ENCODE results near the gene PAFAH1B1.
"Not testable (repeated sequence)": the region's sequence is repeated elsewhere in the genome, so short reads cannot be mapped to it uniquely, and the experiment has no call there.

PAFAH1B1 gene

GRCh38 chr17:2689411-2690164 lies 96.1 kb downstream of the PAFAH1B1 start:
- DNase-seq (ENCODE audit: low read depth, low spot score), result no peak

GRCh38 chr17:2690165-2691068 lies 97.0 kb downstream of the PAFAH1B1 start:
- no peak for DNase-seq (ENCODE audit: low read depth, low spot score)

GRCh38 chr17:2691069-2691871 lies 97.8 kb downstream of the PAFAH1B1 start:
- no peak for DNase-seq (ENCODE audit: low read depth, low spot score)

GRCh38 chr17:2691965-2692780 lies 98.7 kb downstream of the PAFAH1B1 start:
- DNase-seq (ENCODE audit: low read depth, low spot score), result no peak

GRCh38 chr17:2692781-2693135 lies 99.3 kb downstream of the PAFAH1B1 start:
- DNase-seq (ENCODE audit: low read depth, low spot score), result no peak

- no peak for DNase-seq (ENCODE audit: low read depth, low spot score)
Measured at GRCh38 chr17:2693561-2694380, 100.3 kb downstream of the PAFAH1B1 start.

- no peak for DNase-seq (ENCODE audit: low read depth, low spot score)
Measured at GRCh38 chr17:2694381-2695242, 101.2 kb downstream of the PAFAH1B1 start.

- DNase-seq (ENCODE audit: low read depth, low spot score), result no peak
Measured at GRCh38 chr17:2695243-2695960, 101.9 kb downstream of the PAFAH1B1 start.

- DNase-seq (ENCODE audit: low read depth, low spot score), result no peak
Measured at GRCh38 chr17:2695961-2696760, 102.7 kb downstream of the PAFAH1B1 start.

- DNase-seq (ENCODE audit: low read depth, low spot score), result no peak
Measured at GRCh38 chr17:2697611-2698162, 104.2 kb downstream of the PAFAH1B1 start.

- DNase-seq (ENCODE audit: low read depth, low spot score), result not testable (repeated sequence)
Measured at GRCh38 chr17:2699216-2699805, 105.9 kb downstream of the PAFAH1B1 start.

- DNase-seq (ENCODE audit: low read depth, low spot score), result no peak
Measured at GRCh38 chr17:2700030-2700490, 106.6 kb downstream of the PAFAH1B1 start.

GRCh38 chr17:2700491-2701141 lies 107.2 kb downstream of the PAFAH1B1 start:
- DNase-seq (ENCODE audit: low read depth, low spot score), result no peak

GRCh38 chr17:2701161-2701995 lies 107.9 kb downstream of the PAFAH1B1 start:
- DNase-seq (ENCODE audit: low read depth, low spot score), result no peak

- DNase-seq (ENCODE audit: low read depth, low spot score), result no peak
Measured at GRCh38 chr17:2701996-2702741, 108.7 kb downstream of the PAFAH1B1 start.
